ENCODE measurements around the gene GGTLC1. TPM values are rescaled to one million over a fixed set of nuclear protein-coding genes. Genes with fewer than 3 reads are reported as not detected.

The GGTLC1 gene
- total RNA-seq, 1 experiment from 2014 or later, result not detected

GRCh38 chr20:24006626-24007025 is 18.0 kb upstream of the GGTLC1 start:
- no peaks in the 10 kb centered on the region for H3K9me3 ChIP-seq (ENCODE audit: control insufficient read depth in 1 of 2, insufficient read depth in 1 of 2, low read depth in 1 of 2, low read length in 2 of 2)
- no TSS peak for BruUV-seq (replicated peaks)
- intact Hi-C loops (cut with micrococcal nuclease), result no loop called here
- no peak overlapping the region for H3K4me3 ChIP-seq (replicated peaks in 1 of 2; ENCODE audit: low read depth in 1 of 2, low read length in 2 of 2)
- DNase-seq (ENCODE audit: low read depth, low spot score), result no peak
- ATAC-seq, result no peak
- CTCF ChIA-PET, result no interaction called here
- TF ChIP-seq ZNF274 (IDR thresholded peaks at IDR 0.05; ENCODE audit: low read depth, low read length), result no peak
- no peak for TF ChIP-seq CBX3 (IDR thresholded peaks at IDR 0.05; ENCODE audit: low read depth)
- no peak for TF ChIP-seq FOSL1 (IDR thresholded peaks at IDR 0.05; ENCODE audit: low read depth)
- no peak for TF ChIP-seq CEBPB (IDR thresholded peaks at IDR 0.05; ENCODE audit: low read depth)
- TF ChIP-seq EGR1 (IDR thresholded peaks at IDR 0.05; ENCODE audit: low read depth), result no peak
- TF ChIP-seq SP1 (IDR thresholded peaks at IDR 0.05; ENCODE audit: low read depth), result no peak
- no peak for TF ChIP-seq ZBTB33 (IDR thresholded peaks at IDR 0.05; ENCODE audit: extremely low read depth, insufficient replicate concordance, low read length)
- RAD21 ChIA-PET (ENCODE audit: low non-redundant PET in 1 of 2, low total read pairs in 2 of 2, uncharacterized antibody in 2 of 2, unreplicated experiment in 2 of 2), result no interaction called here
- H3K4me1 ChIP-seq (ENCODE audit: control insufficient read depth in 1 of 2, insufficient read depth in 2 of 2, low read length in 2 of 2), result no peaks in the 10 kb centered on the region
- H2AFZ ChIP-seq (ENCODE audit: low read depth, low read length, poor library complexity, severe bottlenecking), result no peak overlapping the region
- no peaks in the 10 kb centered on the region for H4K20me1 ChIP-seq (ENCODE audit: insufficient read depth)
- H3K9ac ChIP-seq (ENCODE audit: low read length), result no peak overlapping the region
- no peaks in the 10 kb centered on the region for H3K79me2 ChIP-seq (ENCODE audit: insufficient read depth, low read length)
- POLR2A ChIA-PET, result no interaction called here
- H3K36me3 ChIP-seq (ENCODE audit: control insufficient read depth in 1 of 2, insufficient read depth in 2 of 2, low read length in 2 of 2), result no peaks in the 10 kb centered on the region
- no peaks in the 10 kb centered on the region for H3K9me2 ChIP-seq (ENCODE audit: insufficient read depth)
- H3K4me2 ChIP-seq (ENCODE audit: low read length), result no peak overlapping the region
- peaks cover 11% of the 10 kb centered on the region; the same call in 1 of the 2 replicates for H3K27me3 ChIP-seq (ENCODE audit: insufficient read depth, low read length)
- no peak overlapping the region for H3K27ac ChIP-seq (ENCODE audit: low read depth, low read length)

GRCh38 chr20:24004471-24004870 is 15.9 kb upstream of the GGTLC1 start:
- intact Hi-C loops (cut with micrococcal nuclease), result no loop called here
- DNase-seq (ENCODE audit: low read depth, low spot score) (no peak), ATAC-seq (no peak)
- H3K79me2 ChIP-seq (ENCODE audit: insufficient read depth, low read length), result no peaks in the 10 kb centered on the region
- no TSS peak for BruUV-seq (replicated peaks)
- no peak overlapping the region for H3K9ac ChIP-seq (ENCODE audit: low read length)
- no peak overlapping the region for H3K27ac ChIP-seq (ENCODE audit: low read depth, low read length)
- POLR2A ChIA-PET, result no interaction called here
- H3K4me3 ChIP-seq (replicated peaks in 1 of 2; ENCODE audit: low read depth in 1 of 2, low read length in 2 of 2), result no peak overlapping the region
- H3K36me3 ChIP-seq (ENCODE audit: control insufficient read depth in 1 of 2, insufficient read depth in 2 of 2, low read length in 2 of 2), result no peaks in the 10 kb centered on the region
- no peaks in the 10 kb centered on the region for H3K4me1 ChIP-seq (ENCODE audit: control insufficient read depth in 1 of 2, insufficient read depth in 2 of 2, low read length in 2 of 2)
- H3K9me3 ChIP-seq (ENCODE audit: control insufficient read depth in 1 of 2, insufficient read depth in 1 of 2, low read depth in 1 of 2, low read length in 2 of 2), result no peaks in the 10 kb centered on the region
- H3K27me3 ChIP-seq (ENCODE audit: insufficient read depth, low read length), result peaks cover 11% of the 10 kb centered on the region; the same call in 1 of the 2 replicates
- RAD21 ChIA-PET (ENCODE audit: low non-redundant PET in 1 of 2, low total read pairs in 2 of 2, uncharacterized antibody in 2 of 2, unreplicated experiment in 2 of 2), result no interaction called here
- no peak overlapping the region for H3K4me2 ChIP-seq (ENCODE audit: low read length)
- no peaks in the 10 kb centered on the region for H3K9me2 ChIP-seq (ENCODE audit: insufficient read depth)
- CTCF ChIA-PET, result no interaction called here
- no peaks in the 10 kb centered on the region for H4K20me1 ChIP-seq (ENCODE audit: insufficient read depth)
- H2AFZ ChIP-seq (ENCODE audit: low read depth, low read length, poor library complexity, severe bottlenecking), result no peak overlapping the region
- TF ChIP-seq ZNF274 (IDR thresholded peaks at IDR 0.05; ENCODE audit: low read depth, low read length) (no peak), SRF (IDR thresholded peaks at IDR 0.05; ENCODE audit: low read depth) (no peak), JUND (IDR thresholded peaks at IDR 0.05) (no peak), TCF7L2 (IDR thresholded peaks at IDR 0.05; ENCODE audit: borderline replicate concordance, extremely low read depth, insufficient read depth, insufficient read length) (no peak), EZH2phosphoT487 (IDR thresholded peaks at IDR 0.05; ENCODE audit: borderline replicate concordance) (no peak), YY1 (IDR thresholded peaks at IDR 0.05; ENCODE audit: extremely low read depth, insufficient replicate concordance, low read depth, low read length) (no peak), CEBPB (IDR thresholded peaks at IDR 0.05; ENCODE audit: low read depth) (no peak), EZH2 (IDR thresholded peaks at IDR 0.05) (no peak), SIN3A (IDR thresholded peaks at IDR 0.05; ENCODE audit: low read depth) (no peak), SP1 (IDR thresholded peaks at IDR 0.05; ENCODE audit: low read depth) (no peak), POLR2A (IDR thresholded peaks at IDR 0.05; ENCODE audit: borderline replicate concordance, extremely low read depth, insufficient read depth, insufficient read length) (no peak), POLR2AphosphoS5 (IDR thresholded peaks at IDR 0.05; ENCODE audit: low read depth, low read length) (no peak), ZFX (IDR thresholded peaks at IDR 0.05) (no peak), ZBTB33 (IDR thresholded peaks at IDR 0.05; ENCODE audit: extremely low read depth, insufficient replicate concordance, low read length) (no peak), ATF3 (IDR thresholded peaks at IDR 0.05) (no peak)
